HEK293 (cell line): ENCODE data around the gene HMOX1.

ENCODE experiments used
- FEZF1 ChIP-seq: fragments of 450-650 bp; formaldehyde crosslinking; IDR thresholded peaks from 2 replicates; pipeline ENCODE4 v1.5.1; 2016; ENCODE audit warnings: missing biosample characterization, missing genetic modification characterization
- ZNF239 ChIP-seq: fragments of 450-650 bp; formaldehyde crosslinking; IDR thresholded peaks from 2 replicates; pipeline ENCODE4 v1.5.1; 2016; ENCODE audit warnings: missing biosample characterization, missing genetic modification characterization
- ZNF274 ChIP-seq, 2 experiments: fragments of 200-500 bp in 1 of 2; fragments of 450-650 bp in 1 of 2; sonication (Bioruptor generic) in 1 of 2; formaldehyde crosslinking in 1 of 2; IDR thresholded peaks; 2 replicates each; pipeline versions ENCODE4 v1.5.1 to v1.6.1; 2014 to 2016; ENCODE audit warnings: borderline replicate concordance in 1 of 2, inconsistent platforms in 1 of 2, low read length in 1 of 2, missing biosample characterization in 1 of 2, missing genetic modification characterization in 1 of 2
- TF ChIP-seq, protein P1 (sequence below): fragments of 450-650 bp; formaldehyde crosslinking; IDR thresholded peaks from 2 replicates; pipeline ENCODE4 v1.5.1; 2016; ENCODE audit warnings: missing biosample characterization, missing genetic modification characterization

- TF ChIP-seq, protein P1, sequence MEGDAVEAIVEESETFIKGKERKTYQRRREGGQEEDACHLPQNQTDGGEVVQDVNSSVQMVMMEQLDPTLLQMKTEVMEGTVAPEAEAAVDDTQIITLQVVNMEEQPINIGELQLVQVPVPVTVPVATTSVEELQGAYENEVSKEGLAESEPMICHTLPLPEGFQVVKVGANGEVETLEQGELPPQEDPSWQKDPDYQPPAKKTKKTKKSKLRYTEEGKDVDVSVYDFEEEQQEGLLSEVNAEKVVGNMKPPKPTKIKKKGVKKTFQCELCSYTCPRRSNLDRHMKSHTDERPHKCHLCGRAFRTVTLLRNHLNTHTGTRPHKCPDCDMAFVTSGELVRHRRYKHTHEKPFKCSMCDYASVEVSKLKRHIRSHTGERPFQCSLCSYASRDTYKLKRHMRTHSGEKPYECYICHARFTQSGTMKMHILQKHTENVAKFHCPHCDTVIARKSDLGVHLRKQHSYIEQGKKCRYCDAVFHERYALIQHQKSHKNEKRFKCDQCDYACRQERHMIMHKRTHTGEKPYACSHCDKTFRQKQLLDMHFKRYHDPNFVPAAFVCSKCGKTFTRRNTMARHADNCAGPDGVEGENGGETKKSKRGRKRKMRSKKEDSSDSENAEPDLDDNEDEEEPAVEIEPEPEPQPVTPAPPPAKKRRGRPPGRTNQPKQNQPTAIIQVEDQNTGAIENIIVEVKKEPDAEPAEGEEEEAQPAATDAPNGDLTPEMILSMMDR (tag by site-specific recombination), result no peak
- TF ChIP-seq ZNF239, result no peak
- TF ChIP-seq ZNF274 (IDR thresholded peaks at IDR 0.05; ENCODE audit: low read length), result no peak
- TF ChIP-seq ZNF274 (tag by site-specific recombination; IDR thresholded peaks at IDR 0.05; ENCODE audit: borderline replicate concordance), result no peak
- no peak for TF ChIP-seq FEZF1 (tag by site-specific recombination)
These were observed 2.3 kb upstream of the HMOX1 start for GRCh38 chr22:35378621-35379020.
